NCI-H2107 (cell line): ENCODE measurements around the gene GDF7.

ENCODE experiments used
- DNase-seq: peaks from one replicate; lab custom pipeline; 2025; lab: John Stamatoyannopoulos, UW

Gene GDF7

DNA sequence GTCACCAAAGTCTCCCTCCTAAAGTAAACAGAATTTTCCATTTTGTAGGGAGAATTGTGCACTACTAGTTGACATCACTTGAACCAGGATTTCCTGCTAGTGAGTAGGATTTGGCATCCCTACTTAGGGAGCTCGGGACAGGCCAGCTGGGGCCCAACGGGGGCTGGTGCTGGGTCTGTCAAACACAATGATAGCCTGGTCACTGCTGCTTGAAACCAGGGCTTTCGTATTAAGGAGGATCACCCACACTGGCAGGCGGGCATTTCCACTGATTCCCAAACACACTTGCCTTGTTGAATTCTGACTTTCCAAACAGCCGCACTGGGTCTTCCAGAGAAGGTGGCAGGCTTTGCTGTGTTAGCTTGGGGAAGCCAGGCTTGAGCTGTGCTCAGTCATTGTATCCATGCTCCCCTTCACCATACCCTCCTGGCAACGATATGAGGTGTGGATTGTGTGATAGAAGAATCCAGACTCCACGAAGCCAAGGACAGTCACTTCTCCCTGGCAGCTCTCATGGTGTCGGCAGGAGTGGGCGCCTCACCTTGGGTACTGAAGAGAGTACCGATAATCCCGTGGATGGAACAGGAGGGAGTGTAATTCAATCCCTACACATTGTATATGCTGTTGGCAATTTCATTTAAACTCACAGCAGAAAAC lies 7.5 kb downstream of the GDF7 start:
- no peak for DNase-seq

DNA sequence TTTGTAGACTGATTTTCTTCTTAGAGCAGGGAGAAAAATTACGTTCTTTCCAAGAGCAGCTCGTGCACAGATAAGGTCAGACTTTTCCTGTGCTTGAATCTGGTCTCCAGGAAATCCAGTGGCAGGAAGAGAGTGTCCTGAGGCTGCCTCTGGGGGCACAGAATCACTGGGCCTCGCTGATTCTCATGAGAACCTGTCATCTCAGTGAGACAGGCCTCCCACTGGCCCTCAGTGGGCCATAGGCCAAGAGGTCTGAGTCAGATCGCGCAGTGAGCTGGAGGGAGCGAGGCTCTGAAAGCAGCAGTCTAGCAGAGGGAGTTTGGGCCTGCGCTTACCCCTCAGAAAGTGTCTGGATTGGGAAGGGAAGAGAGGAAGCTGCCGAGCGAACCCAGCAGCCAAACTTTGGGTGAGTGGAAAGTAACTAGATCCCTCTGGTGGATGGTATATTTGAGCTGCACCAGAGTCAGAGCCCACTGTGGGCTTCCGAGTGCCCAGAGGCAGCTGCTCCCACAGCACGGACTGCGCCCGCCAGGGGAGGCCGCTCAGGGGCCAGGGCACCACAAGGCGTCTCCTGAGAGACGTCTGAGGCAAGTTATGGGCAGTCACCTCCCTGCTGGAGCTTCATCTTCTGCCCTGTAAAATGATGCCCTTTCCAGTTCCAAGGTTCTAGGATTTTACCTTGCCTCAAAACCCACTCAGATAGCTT lies 8.2 kb downstream of the GDF7 start:
- DNase-seq: no peak

DNA sequence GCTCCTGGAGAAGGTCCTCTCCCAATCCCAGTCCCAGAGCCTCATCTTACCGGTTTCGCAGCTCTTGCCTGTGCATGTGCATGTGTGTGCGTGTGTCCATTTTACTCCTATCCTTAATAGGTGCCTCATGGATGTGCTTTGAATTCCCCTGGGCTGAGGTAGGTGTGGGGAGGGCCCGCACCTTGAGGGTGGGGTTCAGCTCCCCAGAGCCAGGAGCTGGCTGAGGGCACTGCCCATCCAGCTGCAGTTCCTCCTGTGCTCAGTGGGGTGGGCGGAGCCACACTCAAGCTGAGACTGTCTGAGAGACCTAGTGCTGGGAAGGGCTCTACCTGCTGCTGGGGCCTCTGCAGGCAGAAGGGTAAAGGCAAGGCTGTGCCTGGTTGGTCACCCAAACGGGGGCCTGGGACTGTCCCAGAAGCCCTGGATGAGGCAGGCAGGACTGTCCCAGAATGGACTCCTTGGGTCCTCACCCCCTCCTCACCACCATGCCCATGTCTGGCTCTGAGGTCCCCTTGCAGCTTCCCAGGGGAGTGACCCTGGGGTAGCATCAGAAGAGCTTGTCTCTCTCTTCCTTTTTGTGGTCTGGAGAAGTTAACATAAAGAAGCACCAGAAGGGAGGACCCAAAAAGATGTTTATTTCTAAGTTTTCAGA lies 8.9 kb downstream of the GDF7 start:
- no peak for DNase-seq

DNA sequence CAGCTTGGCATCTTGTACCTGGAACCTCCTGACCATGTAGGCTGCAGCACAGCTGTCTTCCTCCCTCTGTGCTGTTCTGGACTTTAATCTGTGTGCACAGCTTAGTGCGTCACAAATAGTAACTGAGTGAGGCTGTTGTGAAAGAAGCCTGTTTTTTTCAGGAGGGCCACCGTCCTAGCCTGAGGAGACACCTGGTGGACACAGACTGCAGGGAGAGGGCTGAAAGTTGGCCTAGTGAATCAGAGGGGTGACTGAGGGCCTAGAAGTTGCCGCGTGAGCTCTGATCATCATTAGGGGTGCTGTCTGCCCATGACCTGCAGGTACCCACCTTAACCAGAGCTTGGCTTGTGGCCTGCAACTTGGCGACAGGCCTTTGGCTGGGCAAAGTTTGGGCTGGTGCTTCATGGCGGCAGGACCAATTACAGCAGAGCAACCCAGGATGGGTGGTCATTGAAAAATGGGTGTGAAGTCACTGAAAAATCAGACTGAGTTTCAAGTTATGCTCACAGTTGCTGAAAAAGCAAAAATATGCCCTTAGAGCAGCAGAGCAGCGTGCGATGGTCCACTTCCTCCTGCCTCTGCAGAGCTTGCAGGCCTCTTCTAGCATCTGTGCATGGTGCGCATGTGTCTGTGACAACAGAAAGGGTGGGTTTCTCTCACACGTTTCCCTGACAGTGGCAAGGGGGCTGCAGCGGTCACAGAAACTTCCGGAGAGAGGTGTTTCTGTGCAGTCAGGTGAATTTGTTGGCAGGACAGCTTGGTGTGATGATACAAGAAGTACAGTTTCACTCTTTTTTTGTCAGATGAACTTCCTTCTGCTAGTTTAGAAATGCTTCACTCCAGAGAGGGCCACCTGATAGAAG lies 9.6 kb downstream of the GDF7 start:
- DNase-seq: no peak

DNA sequence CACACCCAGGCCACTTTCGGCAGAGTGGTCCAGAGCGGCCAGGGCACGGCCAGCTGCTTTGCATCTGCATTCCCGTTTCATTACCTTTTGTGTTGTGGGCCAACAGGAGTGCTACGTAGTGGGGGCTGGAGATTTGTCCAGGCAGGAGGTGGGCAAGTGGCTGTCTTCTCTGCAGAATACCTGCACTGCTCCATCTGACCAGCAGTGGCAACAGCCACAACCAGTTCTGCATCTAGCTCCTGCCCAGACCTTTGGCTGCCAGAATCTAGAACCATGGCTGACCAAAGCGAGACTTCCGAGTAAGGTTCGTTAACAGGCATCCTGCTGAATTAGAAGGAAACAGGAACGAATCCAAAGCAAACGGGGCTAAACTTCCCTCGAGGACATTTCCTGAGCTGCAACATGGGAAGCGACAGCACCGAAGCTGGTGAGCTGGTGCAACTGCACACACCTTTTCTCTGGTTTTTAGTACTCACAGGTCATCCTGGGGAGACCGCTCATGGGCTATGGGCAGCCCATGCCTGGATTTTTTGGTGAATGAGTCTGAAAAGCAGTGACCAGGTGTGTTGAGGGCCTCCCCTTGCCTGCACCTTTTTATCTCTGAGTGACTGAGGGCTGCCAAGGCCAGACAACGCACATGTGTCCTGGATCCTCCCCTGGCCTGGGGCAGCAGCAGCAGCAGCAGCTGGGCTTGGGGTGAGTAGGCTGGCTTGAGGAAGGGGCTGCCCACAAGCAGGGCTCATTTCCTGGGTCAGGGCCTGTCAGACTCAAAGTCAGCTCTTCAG lies 10.5 kb downstream of the GDF7 start:
- DNase-seq: no peak

DNA sequence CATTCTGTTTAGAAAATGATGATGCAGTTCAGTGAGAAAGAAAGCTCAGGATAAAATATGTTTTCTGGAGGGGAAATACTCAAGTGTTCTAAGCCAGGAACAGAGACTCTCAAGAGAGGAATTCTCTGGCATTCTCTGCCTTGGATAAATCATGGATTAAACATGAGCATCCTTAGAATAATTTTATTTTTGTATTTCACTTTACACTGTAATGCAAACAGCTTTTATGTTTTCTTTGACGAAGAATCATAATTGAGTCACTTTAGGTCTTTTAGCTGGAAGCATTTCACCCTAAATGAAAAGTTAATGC lies 11.1 kb downstream of the GDF7 start:
- no peak for DNase-seq

DNA sequence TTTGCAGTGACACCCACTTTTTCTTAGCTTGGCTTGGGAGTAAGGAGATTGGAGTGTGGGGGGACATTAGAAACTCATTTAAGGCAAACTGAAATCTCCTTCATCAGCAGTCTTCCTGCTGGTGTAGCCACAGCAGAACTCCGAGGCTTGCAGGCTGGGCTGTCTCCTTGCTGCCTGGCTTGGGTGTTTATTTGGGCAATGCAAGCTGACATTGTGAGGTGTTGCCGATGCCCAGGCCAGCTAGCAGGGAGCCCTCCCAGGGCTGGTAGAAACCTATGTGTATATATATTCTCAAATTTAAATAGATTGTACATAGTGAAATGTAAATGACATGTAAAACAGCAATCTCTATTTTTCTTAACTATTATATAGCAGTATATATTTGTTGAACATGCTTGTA lies 11.8 kb downstream of the GDF7 start:
- DNase-seq: no peak

DNA sequence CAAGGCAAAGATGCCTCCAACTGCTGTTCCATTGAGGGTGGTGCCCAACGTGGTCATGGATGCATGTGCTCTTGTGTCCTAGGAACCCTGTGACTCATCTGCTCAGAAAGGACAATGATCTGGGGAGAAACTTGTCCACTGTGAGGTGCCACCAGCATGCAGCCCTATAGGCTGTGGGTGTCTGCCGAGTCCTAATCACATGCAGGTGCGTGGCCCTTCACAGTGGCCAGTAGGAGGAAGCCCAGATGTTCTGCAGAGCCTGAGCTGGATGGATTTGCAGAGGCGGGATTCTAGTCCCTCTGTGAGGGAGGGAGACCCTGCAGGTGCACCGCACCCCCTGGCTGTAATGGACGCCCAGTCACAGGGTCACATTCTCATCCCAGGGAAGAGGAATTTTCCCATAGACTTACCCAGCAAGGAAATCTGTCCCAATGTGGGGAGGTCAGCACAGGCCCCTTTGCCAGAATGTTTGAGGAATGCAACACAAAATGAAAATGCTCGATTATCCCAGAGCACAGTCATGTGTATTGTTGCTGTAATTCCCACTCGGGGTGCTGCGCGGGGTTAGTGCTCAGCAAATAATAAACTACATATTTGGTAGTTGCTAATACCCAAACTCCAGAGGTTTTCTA lies 13.9 kb downstream of the GDF7 start:
- DNase-seq: no peak

DNA sequence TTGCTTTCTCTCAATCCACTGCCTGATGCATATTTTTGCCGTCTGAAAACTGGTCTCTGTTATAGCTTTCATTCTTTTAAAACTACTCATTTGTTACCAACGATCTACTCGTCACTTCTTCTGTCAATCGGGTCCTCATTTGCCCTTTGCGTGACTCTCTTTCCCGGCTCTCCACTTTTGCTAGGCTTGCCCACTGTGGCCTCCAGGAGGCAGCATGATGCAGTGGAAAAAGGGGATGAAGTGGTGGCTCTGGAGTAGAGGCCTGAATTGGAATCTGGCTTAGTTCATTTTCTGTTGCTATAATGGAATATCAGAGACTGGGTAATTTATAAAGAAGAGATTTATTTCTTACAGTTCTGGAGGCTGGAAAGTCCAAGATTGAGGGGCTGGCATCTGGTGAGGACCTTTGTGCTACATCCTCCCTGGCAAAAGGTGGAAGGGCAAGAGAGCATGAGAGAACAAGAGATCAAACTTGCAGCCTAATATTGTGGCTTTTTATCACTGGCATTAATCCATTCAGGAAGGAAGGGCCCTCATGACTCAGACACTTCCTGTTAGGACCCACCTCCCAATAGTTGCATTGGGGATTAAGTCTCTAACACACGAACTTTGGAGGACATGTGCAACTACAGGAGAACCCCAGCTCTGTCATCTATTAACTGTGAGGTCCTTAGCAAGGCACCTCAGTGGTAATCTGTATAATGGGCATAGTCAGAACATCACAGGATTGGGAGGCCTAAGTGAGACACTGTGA lies 15.4 kb downstream of the GDF7 start:
- no peak for DNase-seq

DNA sequence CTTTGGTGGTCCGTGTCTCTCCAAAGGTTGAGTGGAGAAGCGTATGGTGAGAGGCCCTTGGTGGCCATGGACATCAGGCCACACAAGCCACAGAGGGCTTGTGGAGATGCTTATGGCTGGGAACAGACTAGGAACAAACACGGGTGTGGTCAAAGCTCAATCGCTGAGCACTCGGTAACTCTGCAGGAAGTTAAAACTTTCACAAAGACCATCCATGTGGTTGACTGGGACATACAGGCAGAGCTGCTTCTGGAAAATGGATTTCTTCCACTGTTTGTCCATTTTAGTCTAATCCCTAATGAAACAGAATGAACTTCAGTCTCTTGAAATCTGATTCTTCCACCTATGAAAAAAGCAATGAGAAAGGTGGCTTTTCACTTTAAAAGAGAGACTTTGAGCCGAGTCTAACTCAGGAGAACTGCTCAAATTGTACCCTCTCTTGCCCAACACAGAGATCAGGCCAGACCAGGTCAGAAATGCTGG lies 17.7 kb downstream of the GDF7 start:
- no peak for DNase-seq

DNA sequence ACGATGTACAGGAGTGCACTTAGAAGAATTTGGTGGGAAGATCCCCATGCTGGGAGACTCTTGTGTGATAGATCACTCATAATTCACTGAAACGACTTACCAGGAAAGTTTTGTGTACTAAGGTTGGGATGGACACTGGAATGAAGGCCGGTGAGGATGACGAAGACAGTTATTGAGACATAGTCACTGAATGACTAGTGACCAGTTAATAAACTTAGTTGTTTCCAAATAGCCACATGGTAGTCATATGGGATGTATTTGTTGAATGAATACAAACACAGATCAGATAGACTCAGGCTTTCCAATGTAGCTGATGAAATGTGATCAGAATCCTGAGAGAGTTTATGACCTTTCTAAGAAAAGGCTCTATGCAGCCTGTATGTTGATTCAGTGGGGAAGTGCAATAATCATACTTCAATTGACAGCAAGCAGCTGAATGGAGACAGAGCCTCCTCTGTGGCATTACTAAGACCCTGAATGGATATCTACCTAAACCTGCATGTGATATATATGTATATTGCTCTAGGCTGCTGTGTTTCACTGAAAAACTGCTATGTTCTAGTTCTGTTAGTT lies 20.4 kb downstream of the GDF7 start:
- no peak for DNase-seq

DNA sequence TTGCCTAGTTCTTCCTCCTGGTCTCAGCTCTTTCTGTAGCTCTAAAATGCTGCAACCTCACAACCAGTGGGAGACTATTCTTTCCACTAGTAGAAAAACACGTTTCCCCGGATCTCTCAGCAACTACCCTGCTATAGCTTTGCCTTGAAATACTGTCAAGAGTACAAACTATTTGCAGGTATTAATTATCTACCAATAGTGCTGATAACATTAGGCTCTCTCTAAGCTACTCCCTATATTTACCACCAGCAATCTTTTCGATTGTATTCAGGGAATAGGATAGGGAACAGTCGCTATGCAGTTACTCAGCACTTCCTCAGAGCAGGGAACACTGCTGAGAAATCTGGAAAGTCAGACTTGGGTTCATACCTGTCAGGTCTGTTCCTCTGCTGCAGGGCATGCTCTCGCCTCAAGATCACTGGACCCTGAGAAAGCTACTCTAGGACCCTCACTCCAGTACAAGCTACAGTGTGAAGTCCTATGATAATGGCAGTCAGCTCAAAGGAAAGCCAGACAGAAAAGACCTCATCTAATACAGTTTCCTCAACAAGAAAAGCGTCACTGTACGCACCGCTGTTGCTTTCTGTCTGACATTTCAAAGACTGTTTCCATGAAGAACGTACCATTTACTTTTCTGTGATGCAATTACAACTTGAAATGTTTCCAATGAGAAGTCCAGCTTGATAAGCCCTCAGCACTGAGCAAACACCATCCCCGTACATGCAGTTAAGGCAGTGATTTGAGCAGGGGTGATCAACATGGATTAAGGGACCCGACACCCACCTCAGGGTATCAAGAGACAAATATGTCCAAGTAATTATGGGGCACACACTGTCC lies 22.7 kb downstream of the GDF7 start:
- no peak for DNase-seq

DNA sequence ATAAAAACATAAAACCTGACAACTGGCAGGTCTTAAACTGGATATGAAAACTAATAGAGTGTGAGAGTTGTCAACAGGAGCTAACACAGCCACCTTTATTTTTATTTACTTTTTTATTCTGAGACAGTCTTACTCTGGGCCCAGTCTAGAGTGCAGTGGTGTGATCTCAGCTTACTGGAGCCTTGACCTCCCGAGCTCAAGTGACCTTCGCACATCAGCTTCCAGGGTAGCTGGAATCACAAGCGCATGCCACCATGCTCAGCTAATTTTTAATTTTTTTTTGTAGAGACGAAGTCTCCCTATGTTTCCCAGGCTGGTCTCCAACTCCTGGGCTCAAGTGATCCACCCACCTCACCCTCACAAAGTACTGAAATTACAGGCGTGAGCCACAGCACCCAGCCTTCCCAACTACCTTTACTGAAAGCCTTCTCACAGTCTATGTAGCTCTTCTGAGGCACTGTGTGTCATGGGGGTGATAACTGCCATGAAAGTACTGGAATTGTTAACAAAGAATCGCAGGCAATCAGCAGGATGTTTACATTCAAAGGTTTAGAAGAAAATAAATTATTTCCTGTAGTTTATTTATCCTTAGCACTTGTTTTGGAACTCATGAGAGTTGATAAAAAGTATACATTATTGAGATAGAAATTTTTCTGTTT lies 24.3 kb downstream of the GDF7 start:
- no peak for DNase-seq

DNA sequence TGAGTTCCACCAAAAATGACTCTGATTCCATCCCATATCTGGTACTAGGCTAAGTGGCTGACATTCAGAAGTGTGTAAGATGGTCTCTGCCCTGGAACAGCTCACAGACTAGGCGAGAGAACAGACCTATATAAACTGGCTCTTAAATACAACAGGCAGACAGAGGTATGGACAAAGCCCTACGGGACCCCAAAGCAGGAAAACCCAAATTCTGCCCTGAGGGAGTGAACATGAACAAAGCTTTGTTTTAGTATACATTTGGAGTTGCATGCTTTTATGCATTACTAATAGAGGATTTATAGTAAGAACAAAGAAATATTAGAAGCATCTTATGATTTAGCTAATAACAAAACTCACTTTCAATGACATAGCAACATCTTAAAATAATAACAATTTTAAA lies 25.1 kb downstream of the GDF7 start:
- DNase-seq: no peak

DNA sequence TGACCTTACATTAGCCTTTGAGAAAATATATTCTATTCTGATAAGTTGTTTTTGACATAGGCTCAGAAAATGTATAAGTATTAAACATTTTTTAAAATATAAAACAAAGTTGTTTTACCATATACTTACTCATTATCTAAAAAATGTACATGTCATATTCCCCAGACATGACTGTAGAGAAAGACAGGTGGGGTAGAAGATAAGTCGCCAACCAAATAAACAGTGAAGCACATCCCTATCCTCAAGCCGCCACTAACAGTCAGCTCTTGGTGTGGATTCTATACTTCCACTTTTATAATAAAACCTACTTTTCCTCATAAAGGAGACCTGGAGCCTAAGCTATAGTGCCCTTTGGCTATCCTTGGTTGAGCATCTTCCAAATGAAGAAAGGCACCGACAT lies 26.4 kb downstream of the GDF7 start:
- no peak for DNase-seq

DNA sequence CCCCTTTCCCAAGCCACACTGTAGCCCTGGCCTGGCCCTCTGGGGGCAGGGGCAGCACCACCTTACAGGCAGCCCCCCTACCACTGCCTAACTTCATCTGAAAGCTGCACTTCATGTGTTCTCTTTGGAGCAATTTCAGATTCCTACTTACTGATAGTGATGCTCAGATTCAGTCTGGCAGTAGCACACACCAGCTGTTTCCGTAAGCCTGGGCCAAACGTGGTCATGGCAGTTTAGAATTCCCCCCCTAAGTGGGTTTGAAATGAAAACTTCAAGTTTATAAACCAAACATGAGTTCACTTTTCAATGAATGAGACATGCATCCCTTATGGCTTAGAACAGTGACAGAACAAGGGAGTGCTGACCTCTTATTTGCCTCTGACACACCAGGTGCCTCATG lies 29.4 kb downstream of the GDF7 start:
- no peak for DNase-seq

DNA sequence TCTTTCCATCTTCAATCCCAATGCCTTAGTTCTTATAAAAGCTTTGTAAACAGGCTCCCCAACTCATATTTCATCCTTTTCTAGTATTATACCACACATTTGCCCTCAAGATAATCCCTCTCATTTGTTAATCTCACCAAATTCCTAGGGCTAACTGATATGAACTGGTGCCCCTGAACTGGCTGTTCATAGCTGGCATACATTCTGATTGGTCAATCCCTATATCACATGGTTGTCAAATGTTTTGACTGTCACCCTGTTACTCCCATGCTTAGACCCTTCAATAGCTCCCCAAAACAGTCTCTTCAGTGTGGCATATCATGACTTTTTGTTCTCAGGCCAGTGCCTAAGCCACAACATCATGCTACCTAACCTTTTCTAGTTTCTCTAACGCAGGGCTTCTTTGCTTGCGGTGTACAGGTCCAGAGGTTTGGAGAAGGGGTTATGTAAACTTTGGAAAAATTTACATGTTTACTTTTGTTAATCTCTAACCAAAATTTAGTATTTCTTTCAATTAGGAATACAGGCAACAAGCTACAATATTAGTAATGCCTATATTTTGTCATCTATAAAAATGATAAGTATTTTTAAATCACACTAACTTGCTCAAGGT lies 30.5 kb downstream of the GDF7 start:
- no peak for DNase-seq

DNA sequence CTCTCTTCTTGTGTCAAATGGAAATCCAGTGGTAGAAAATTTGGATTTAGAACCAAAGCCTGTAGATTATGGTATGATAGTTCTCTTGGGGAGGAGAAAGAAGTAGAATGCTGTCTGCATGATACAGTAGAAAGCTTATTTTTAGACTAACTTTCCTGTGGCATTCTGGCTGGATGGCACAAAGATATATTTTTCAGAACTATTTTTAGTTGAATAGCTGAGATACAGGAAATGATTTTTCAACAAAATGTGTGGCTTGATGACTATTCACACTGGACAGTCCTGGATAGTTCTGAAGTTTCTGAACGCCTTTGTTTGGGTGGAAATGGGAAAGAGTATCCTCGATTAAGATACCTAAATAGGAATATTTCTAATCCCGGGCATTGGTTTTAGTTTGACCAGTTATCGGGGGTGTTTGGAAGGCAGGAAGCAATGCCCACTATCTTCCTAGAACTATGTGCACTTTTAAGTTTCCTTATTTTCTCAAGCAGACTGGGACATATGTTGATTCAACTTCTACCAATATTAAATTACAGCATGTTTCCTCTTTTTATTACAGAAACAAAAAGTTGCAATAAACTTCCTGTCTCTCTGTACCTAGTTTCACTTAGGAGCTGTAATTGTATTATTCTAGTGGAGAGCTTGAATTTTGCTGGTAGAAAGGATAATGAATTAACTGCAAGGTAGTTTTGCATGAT lies 32.1 kb downstream of the GDF7 start:
- no peak for DNase-seq
